Activated T-helper 1 cell treated with anti-CD3 and anti-CD28 coated beads, Interleukin-12 subunit alpha, Interleukin-12 subunit beta, Interleukin-2, Interleukin-4 antibody, amounts not matched to agents 30 ng/mL and 10 ng/mL and 1 ng/mL, durations not matched to agents 14 hours and 24 hours and 36 hours (primary cell): ENCODE measurements around the gene GRM4. TPM values are rescaled to one million over a fixed set of nuclear protein-coding genes. Genes with fewer than 3 reads are reported as not detected.

Experiments used
- DNase-seq: peaks from one replicate; pipeline ENCODE4 v3.0.0; 2021; ENCODE audit warnings: low spot score
- H3K27ac Mint-ChIP-seq: one replicate; pipeline ENCODE4 v1.8.0; 2021; ENCODE audit warnings: mild to moderate bottlenecking, mixed read lengths
- H3K27me3 Mint-ChIP-seq: one replicate; pipeline ENCODE4 v1.8.0; 2022; ENCODE audit warnings: mild to moderate bottlenecking, moderate library complexity, mixed read lengths; ENCODE audit not compliant: insufficient read depth
- H3K36me3 Mint-ChIP-seq: one replicate; pipeline ENCODE4 v1.8.0; 2021; ENCODE audit warnings: low read depth, mixed read lengths
- H3K4me1 Mint-ChIP-seq: one replicate; pipeline ENCODE4 v1.8.0; 2021; ENCODE audit warnings: low read depth, mixed read lengths
- H3K4me3 Mint-ChIP-seq: one replicate; pipeline ENCODE4 v1.8.0; 2021; ENCODE audit warnings: mild to moderate bottlenecking, moderate library complexity, mixed read lengths
- H3K9me3 Mint-ChIP-seq: one replicate; pipeline ENCODE4 v1.8.0; 2021; ENCODE audit warnings: mixed read lengths
- intact Hi-C: fragments of 100-400 bp; cut with micrococcal nuclease; formaldehyde crosslinking; loops from one replicate; pipeline ENCODE4 v1.15.1; 2024
- total RNA-seq: library from RNA; stranded (reverse); gene quantifications from 2 replicates; pipeline ENCODE4 v1.2.3, GENCODE V29; 2022

Gene GRM4
- total RNA-seq, 1 donor from 2014 or later, result not detected

DNA sequence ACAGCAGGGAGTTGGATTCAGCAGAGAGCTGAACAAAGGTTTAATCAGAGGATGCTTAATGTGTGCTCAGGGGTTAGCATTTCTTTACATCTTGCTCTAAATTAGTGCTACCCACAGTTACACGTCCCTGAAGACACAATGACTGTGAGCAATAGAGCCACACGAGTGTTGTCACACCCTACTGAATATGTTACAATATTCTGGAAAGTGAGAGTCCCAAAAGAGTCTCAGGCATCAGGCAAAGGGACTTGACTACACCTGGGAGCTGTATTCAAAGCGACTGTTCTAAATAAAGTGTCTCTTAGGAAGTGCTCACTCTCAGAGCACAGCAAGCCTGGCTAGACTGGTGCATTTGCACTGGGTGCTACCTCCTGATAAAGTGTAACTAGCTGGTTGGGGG lies 108.7 kb downstream of the GRM4 start:
- DNase-seq, result no peak
- peaks cover 6% of the 10 kb centered on the region for H3K4me1 Mint-ChIP-seq
- no peak overlapping the region for H3K4me3 Mint-ChIP-seq
- no peak overlapping the region for H3K27ac Mint-ChIP-seq
- intact Hi-C loops, result no loop called here
- H3K36me3 Mint-ChIP-seq, result no peaks in the 10 kb centered on the region
- peaks cover 3% of the 10 kb centered on the region for H3K27me3 Mint-ChIP-seq
- no peaks in the 10 kb centered on the region for H3K9me3 Mint-ChIP-seq

DNA sequence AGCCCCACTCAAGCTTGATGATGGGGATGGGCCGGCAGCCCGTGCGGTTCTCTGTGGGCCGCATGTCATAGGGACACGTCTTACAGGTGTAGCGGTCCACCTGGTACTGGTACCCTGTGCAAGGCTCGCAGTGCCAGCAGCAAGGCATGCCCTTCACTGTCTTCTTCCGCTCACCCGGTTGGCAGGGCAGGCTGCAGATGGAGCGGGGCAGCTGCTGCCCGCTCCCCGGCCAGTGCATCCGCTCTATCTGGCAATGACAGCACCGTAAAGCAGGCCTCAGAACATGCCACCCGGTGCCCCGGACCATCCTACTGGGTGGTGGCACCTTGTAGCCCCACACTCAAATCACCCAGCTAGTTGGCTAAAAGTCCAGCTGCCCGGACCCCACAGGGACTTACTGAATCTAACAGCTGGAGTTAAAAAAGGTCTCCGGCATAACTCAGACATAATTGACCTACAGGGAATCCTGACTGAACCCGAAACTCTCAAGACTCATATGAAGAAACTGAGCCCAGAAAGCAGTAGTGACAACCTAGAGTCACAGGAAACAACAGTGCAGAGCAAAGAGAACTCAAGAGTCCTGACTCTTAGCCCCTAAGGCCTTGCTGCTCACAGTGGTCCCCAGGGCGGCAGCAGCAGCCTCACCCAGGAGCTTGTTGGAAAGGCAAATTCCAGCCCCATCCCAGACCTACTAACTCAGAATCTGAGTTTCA lies 109.4 kb downstream of the GRM4 start:
- Mint-ChIP-seq H3K27ac (no peak overlapping the region), H3K4me1 (peaks cover 6% of the 10 kb centered on the region), H3K9me3 (no peaks in the 10 kb centered on the region), H3K4me3 (no peak overlapping the region), H3K36me3 (no peaks in the 10 kb centered on the region), H3K27me3 (peaks cover 3% of the 10 kb centered on the region)
- DNase-seq, result no peak
- intact Hi-C loops, result no loop called here

DNA sequence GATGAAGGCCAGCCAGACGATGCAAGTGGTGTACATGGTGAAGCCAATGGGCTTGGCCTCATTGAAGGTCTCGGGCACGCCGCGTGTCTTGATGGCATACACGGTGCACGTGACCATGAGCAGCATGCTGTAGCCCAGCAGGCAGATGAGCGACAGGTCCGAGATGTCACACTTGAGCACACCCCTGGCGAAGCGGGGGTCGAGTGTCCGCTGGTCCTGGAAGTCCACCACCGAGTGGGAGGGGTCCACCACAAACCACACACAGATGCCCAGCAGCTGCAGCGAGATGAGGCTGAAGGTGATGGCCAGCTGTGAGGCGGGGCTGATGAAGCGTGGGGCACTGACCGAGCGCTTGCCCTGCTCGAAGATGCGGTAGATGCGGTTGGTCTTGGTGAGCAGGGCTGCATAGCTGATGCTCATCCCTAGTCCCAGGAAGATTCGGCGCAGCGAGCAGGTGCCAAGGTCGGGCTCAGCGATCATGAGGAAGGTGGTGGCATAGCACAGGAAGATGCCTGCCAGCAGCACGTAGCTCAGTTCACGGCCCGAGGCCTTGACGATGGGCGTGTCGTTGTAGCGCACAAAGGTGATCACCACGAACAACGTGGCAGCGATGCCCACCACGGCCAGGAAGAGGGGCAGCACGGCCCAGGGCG lies 110.1 kb downstream of the GRM4 start:
- no peak for DNase-seq
- H3K27ac Mint-ChIP-seq, result no peak overlapping the region
- H3K4me3 Mint-ChIP-seq, result no peak overlapping the region
- H3K27me3 Mint-ChIP-seq, result peaks cover 3% of the 10 kb centered on the region
- H3K4me1 Mint-ChIP-seq, result peaks cover 6% of the 10 kb centered on the region
- H3K9me3 Mint-ChIP-seq, result no peaks in the 10 kb centered on the region
- no peaks in the 10 kb centered on the region for H3K36me3 Mint-ChIP-seq
- intact Hi-C loops, result no loop called here

DNA sequence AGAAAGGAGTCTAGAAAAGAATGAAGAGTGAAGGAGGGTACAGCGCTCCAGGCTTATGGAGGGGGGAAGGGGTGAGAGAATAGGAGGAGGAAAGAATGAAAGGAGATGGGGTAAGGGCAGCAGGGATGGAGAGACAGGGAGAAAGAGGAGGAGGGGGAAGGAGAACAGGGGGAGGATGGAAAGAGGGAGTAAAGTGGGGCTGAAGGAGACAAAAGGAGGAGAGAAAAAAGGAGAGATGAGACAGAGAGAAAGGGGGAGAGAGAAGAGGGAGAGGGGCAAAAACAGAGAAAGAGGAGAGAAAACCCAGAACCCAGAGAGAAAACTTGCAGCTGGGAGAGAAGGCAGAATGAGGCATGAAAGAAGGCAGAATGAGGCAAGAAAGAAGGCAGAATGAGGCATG lies 110.7 kb downstream of the GRM4 start:
- Mint-ChIP-seq H3K4me1 (peaks cover 6% of the 10 kb centered on the region), H3K9me3 (no peaks in the 10 kb centered on the region), H3K4me3 (no peak overlapping the region), H3K27ac (no peak overlapping the region), H3K27me3 (peaks cover 3% of the 10 kb centered on the region), H3K36me3 (no peaks in the 10 kb centered on the region)
- intact Hi-C loops, result no loop called here
- no peak for DNase-seq

DNA sequence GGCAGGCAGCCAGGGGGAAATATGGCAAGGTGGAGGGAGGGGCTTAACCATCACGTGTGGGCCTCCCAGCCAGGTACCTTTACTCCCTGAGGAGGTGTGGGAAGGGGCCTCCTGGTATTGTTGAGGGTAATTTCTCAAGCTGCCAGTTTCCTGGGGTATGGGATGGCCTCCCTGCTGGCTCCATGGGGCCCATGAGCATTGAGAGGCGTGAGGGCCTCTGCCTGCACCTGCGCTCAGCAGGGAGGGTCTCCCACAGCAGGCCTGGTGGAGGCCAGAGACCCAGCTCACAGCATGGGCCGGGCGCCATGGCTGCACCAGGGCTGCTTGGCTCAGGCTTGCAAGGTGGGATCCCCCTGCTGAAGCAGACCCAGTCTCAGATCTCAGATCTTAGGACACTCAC lies 113.0 kb downstream of the GRM4 start:
- H3K4me1 Mint-ChIP-seq, result peaks cover 6% of the 10 kb centered on the region
- H3K4me3 Mint-ChIP-seq, result no peak overlapping the region
- H3K27ac Mint-ChIP-seq, result no peak overlapping the region
- intact Hi-C loops, result no loop called here
- DNase-seq, result no peak
- H3K36me3 Mint-ChIP-seq, result no peaks in the 10 kb centered on the region
- H3K27me3 Mint-ChIP-seq, result peaks cover 3% of the 10 kb centered on the region
- no peaks in the 10 kb centered on the region for H3K9me3 Mint-ChIP-seq

DNA sequence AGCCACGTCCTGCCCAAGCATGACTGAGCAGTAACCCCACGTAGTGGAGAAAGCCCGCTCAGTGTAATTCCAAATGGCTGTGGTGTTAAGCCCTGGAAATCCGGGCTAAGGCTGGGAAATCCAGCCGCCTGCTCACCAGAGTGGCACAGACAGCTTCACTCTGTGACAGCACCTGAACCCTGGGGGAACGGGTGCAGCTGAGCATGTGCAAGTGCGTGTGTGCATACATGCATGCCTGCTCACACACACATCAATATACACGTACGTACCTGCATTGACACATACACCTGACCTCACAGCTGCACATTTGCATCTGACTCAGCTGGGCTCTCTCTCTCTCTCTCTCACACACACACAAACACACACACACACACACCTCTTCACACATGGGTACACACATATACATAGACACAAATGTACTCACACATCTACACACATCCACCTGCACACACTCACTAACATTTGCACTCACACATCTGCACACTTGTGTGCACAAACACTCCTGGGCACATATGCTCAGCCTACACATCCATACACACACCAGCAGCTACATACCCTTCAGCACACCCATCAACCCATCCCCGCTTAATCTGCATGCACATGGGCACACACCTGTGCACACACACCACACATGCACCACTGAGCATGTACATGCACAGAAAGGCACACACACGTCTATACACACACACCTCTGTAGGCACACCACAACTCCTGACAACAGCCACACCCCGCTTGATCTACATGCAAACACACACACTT lies 114.1 kb downstream of the GRM4 start:
- Mint-ChIP-seq H3K27ac (no peak overlapping the region), H3K36me3 (no peaks in the 10 kb centered on the region), H3K27me3 (peaks cover 3% of the 10 kb centered on the region), H3K9me3 (no peaks in the 10 kb centered on the region), H3K4me3 (no peak overlapping the region), H3K4me1 (peaks cover 4% of the 10 kb centered on the region)
- no peak for DNase-seq
- intact Hi-C loops, result no loop called here

DNA sequence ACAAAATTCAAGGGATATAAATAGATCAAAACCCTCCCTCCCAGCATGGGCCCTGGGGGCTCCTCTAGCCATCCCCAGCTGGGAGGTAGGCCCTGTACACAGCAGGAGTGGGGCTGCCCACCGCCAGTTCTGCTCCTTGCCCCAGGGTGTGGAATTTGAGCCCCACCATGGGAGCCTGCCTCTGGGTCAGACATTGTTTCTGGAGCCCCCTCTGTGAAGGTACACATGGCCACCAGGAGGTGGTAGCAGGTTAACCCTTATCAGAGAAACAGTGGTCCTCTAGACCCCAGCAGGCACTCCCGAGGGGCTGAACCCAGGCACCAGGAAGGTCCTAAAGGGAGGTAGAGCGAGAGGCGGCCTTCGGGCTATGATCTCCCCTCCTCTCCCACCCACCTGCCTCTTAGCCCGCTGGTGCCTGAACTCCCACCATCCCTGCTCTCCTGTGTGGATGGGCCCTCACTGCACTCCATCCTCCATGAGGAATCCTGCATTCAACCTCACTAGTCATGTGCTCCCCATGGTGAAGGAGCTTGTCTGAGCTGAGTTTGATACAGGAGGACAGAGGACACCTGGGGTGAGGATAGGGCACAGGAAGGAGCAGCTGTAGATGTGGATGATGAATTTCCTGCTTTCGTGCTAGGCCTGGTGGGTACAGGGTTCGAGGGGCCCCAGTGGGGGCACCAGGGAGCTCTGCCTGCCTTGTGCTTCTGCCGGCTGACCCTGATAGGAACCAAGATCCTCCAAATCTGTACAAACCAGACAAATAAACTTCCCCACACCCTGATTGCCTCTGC lies 114.9 kb downstream of the GRM4 start:
- Mint-ChIP-seq H3K4me1 (no peaks in the 10 kb centered on the region), H3K27ac (no peak overlapping the region), H3K36me3 (no peaks in the 10 kb centered on the region), H3K27me3 (peaks cover 3% of the 10 kb centered on the region), H3K4me3 (no peak overlapping the region), H3K9me3 (no peaks in the 10 kb centered on the region)
- intact Hi-C loops, result no loop called here
- DNase-seq, result no peak

DNA sequence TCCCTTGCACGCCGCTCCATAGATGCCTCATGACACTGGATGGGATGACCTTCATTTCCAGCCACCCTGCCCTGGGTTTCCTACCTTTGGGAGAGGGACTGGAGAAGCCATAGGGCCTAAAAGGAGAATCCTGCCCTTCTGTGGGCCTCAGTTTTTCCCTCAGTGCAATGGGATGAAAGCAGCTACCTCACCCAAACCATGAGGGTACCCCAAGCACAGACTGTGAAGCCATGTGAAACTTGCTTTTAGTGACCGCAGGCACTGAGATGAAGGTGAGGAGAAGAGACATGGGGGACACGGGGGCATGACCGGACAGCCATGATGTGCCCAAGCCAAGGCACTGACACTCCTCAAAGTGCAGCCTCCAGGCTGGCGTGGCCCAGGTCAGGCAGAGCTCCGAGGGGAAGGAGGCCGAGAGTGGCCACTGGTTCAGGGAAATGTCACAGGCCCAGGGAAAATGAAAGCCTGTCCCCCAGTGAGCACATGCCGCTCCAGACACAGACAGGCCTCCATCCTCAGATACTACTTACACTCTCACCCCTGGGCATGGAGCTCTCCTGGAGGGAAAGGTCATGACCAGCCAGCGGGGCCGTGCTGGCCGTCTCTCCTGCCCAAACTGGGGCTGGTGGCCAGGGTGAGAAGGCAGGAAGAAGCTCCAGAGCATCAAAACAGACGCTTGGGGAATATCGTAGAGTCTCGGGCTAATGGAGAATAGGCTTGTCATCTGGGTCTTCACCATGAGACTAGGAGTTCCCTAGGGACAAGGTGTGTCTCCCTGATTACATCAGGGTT lies 116.2 kb downstream of the GRM4 start:
- no peaks in the 10 kb centered on the region for H3K36me3 Mint-ChIP-seq
- H3K27ac Mint-ChIP-seq, result no peak overlapping the region
- no peaks in the 10 kb centered on the region for H3K9me3 Mint-ChIP-seq
- intact Hi-C loops, result loop anchor here (5.0 kb wide), 1 partner anchor 442 kb away; no protein-coding TSS in a partner anchor
- no peak for DNase-seq
- peaks cover 4% of the 10 kb centered on the region for H3K27me3 Mint-ChIP-seq
- no peak overlapping the region for H3K4me3 Mint-ChIP-seq
- H3K4me1 Mint-ChIP-seq, result no peaks in the 10 kb centered on the region

DNA sequence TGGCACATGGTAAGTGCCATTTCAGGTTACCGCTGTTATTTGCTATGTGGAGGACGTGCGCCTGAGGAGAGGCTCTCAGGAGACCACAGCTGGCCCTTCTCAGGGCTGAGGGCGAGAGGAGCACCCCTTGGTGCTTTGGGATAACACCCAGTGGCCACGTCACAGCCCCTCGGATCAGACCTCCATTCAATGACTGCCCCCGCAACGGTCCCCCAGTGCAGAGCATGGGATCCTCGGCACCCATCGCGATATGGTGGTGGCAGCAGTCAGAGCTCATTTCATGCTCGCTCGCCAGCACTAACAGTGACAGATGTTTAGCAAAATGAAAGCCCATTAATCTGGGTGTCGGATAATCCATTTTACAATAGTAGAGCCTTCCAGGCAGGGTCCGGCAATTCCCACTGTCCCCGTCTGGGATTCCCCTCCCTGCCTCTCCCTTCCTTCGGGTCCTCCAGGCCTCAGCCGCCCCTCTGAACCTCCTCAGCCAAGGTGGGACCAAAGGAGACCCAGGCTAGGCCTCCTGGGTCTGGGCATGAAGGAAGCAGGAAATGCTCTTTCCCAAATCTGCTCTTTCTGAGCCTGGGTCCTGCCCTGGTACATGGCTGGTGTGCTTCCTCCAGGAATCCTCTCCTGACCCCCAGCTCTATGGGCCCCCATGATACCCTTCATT lies 117.1 kb downstream of the GRM4 start:
- intact Hi-C loops, result loop anchor here (5.0 kb wide), 1 partner anchor 442 kb away; no protein-coding TSS in a partner anchor
- Mint-ChIP-seq H3K27ac (no peak overlapping the region), H3K9me3 (no peaks in the 10 kb centered on the region), H3K27me3 (peaks cover 3% of the 10 kb centered on the region), H3K4me1 (no peaks in the 10 kb centered on the region), H3K36me3 (no peaks in the 10 kb centered on the region), H3K4me3 (no peak overlapping the region)
- no peak for DNase-seq

DNA sequence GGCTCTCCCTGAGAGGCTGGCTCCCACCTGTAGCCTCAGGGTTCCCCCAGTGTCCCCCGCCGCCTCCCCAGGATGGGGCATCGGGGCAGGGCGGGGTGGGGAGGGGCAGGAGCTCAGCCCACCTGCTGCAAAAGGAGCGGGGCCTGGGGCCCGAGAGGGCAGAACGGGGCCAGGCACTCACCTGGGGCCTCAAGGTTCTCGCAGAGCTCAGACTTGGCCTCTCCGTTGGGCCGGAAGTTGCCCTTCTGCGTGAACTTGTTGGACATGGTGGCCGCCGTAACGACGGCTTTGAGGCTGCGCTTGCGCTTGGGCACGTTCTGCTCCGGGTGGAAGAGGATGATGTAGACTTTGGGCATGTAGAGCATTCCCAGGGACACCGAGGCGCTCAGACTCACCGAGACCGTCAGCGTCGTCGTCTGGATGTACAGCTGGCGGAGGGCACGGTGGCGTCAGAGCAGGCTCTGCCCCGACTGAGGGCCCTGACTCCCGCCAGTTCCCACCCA lies 117.9 kb downstream of the GRM4 start:
- Mint-ChIP-seq H3K4me3 (no peak overlapping the region), H3K36me3 (no peaks in the 10 kb centered on the region), H3K9me3 (no peaks in the 10 kb centered on the region), H3K27ac (no peak overlapping the region), H3K27me3 (peaks cover 5% of the 10 kb centered on the region), H3K4me1 (no peaks in the 10 kb centered on the region)
- intact Hi-C loops, result loop anchor here (1.0 to 5.0 kb wide), 4 partner anchors 176 to 441 kb away; no protein-coding TSS in a partner anchor
- DNase-seq, result no peak

DNA sequence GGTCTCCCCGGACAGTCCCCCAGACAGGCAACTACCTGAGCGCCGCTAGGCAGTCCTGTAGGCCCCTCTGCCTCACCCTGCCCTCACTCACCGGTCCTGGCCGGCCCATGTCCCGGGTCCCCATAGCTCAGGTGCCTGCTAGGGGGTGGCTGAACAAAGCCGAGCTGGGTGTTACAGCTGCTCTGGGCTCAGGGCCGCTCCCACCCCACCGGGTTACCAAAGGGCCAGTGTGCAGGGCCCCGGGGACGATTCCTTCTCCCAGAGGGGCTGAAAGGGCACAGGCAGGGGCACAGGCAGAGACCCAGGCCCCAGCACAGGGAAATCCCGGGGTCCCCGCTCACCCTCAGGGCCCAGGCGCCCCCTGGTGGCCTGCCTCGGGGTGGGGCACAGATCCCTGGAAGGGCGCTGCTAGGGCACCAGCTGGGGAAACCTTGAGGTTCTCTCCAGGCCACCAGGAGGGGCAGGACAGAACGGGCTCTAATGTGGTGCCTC lies 118.4 kb downstream of the GRM4 start:
- Mint-ChIP-seq H3K36me3 (no peaks in the 10 kb centered on the region), H3K27me3 (peaks cover 5% of the 10 kb centered on the region), H3K4me3 (no peak overlapping the region), H3K9me3 (no peaks in the 10 kb centered on the region), H3K27ac (no peak overlapping the region), H3K4me1 (no peaks in the 10 kb centered on the region)
- DNase-seq, result peak; percentile 46
- intact Hi-C loops, result loop anchor here (1.0 to 5.0 kb wide), 4 partner anchors 175 to 440 kb away; no protein-coding TSS in a partner anchor
